Effector memory CD4-positive, alpha-beta T cell (primary cell): Measurements from ENCODE around the gene PRKRIP1.
"Not testable (repeated sequence)": the region's sequence is repeated elsewhere in the genome, so short reads cannot be mapped to it uniquely, and the experiment has no call there.

Experiments used
- DNase-seq, 3 donors: peaks; one replicate each; pipeline ENCODE4 v3.0.0-alpha.2; 2020
- H3K27ac ChIP-seq: 2 replicates; pipeline ENCODE4 v1.7.0; 2013; ENCODE audit warnings: mild to moderate bottlenecking, low read length, moderate library complexity; ENCODE audit not compliant: insufficient read depth, poor library complexity, severe bottlenecking
- H3K27me3 ChIP-seq: replicated peaks from 2 replicates; pipeline ENCODE4 v1.7.0; 2013; ENCODE audit warnings: mild to moderate bottlenecking, low read length; ENCODE audit not compliant: insufficient read depth, control insufficient read depth, poor library complexity, severe bottlenecking
- H3K36me3 ChIP-seq: 2 replicates; pipeline ENCODE4 v1.7.0; 2013; ENCODE audit warnings: mild to moderate bottlenecking, low read length, moderate library complexity; ENCODE audit not compliant: control insufficient read depth, insufficient read depth
- H3K4me1 ChIP-seq: 2 replicates; pipeline ENCODE4 v1.7.0; 2013; ENCODE audit warnings: low read length, mild to moderate bottlenecking; ENCODE audit not compliant: control insufficient read depth, insufficient read depth, poor library complexity, severe bottlenecking
- H3K4me3 ChIP-seq: 2 replicates; pipeline ENCODE4 v1.7.0; 2013; ENCODE audit warnings: low read length, low read depth, mild to moderate bottlenecking; ENCODE audit not compliant: insufficient read depth, poor library complexity, severe bottlenecking
- H3K9me3 ChIP-seq: 2 replicates; pipeline ENCODE4 v1.7.0; 2013; ENCODE audit warnings: mild to moderate bottlenecking, low read length, moderate library complexity; ENCODE audit not compliant: control insufficient read depth
- total RNA-seq, 3 donors: gene quantifications; one replicate each; lab custom pipeline; 2026; lab: John Stamatoyannopoulos, UW

The PRKRIP1 gene
- total RNA-seq = 57.4 to 84.3 (median 69.5) reads per million in 3 donors

- Histone ChIP-seq H3K36me3 (peaks cover 23% of the 10 kb centered on the region), H3K27me3 (no peaks in the 10 kb centered on the region), H3K9me3 (no peaks in the 10 kb centered on the region), H3K4me3 (peak within 1 kb of the TSS; percentile 96), H3K27ac (peak within 1 kb of the TSS; percentile 89), H3K4me1 (peaks cover 14% of the 10 kb centered on the region)
- peak; percentile 84 to 90 (median 88) for DNase-seq
Measured at GRCh38 chr7:102395873-102396709, at the start of gene PRKRIP1. Gene PRKRIP1 (plus strand): TSS chr7:102396363. CDS start chr7:102396412, 49 bp downstream.

- not testable (repeated sequence) for H3K9me3 ChIP-seq, H3K27ac ChIP-seq, H3K27me3 ChIP-seq, H3K4me1 ChIP-seq, DNase-seq, H3K36me3 ChIP-seq, H3K4me3 ChIP-seq
Measured at GRCh38 chr7:102346983-102347382, 49.2 kb upstream of the PRKRIP1 start.

GRCh38 chr7:102356344-102356743 lies 39.8 kb upstream of the PRKRIP1 start, which contains the start of gene SPDYE6:
Gene SPDYE6 (minus strand): TSS chr7:102356444. CDS start chr7:102356023, 421 bp downstream.
- DNase-seq = not testable (repeated sequence)

GRCh38 chr7:102363549-102364393 lies 32.4 kb upstream of the PRKRIP1 start:
- peak; percentile 85 to 92 (median 91) for DNase-seq
- Histone ChIP-seq H3K27ac (peak overlapping the region; percentile 71), H3K4me3 (peak overlapping the region; percentile 90)
- H3K9me3 ChIP-seq, H3K4me1 ChIP-seq, H3K36me3 ChIP-seq, H3K27me3 ChIP-seq: not testable (repeated sequence)

More at GRCh38 chr7:102356344-102356743, 39.8 kb upstream of the PRKRIP1 start, which contains the start of gene SPDYE6:
- not testable (repeated sequence) for H3K36me3 ChIP-seq, H3K9me3 ChIP-seq, H3K4me3 ChIP-seq, H3K27ac ChIP-seq, H3K27me3 ChIP-seq, H3K4me1 ChIP-seq

- Histone ChIP-seq H3K4me3 (peak overlapping the region; percentile 90), H3K27ac (peak overlapping the region; percentile 71)
- not testable (repeated sequence) for H3K9me3 ChIP-seq, H3K27me3 ChIP-seq, DNase-seq, H3K36me3 ChIP-seq, H3K4me1 ChIP-seq
Measured at GRCh38 chr7:102364394-102364886, 31.7 kb upstream of the PRKRIP1 start.

GRCh38 chr7:102365390-102365789 lies 30.8 kb upstream of the PRKRIP1 start:
- H3K4me1 ChIP-seq, H3K27ac ChIP-seq, DNase-seq, H3K27me3 ChIP-seq, H3K36me3 ChIP-seq, H3K4me3 ChIP-seq, H3K9me3 ChIP-seq: not testable (repeated sequence)

GRCh38 chr7:102370038-102370437 lies 26.1 kb upstream of the PRKRIP1 start:
- not testable (repeated sequence) for H3K9me3 ChIP-seq, H3K36me3 ChIP-seq, H3K27me3 ChIP-seq, DNase-seq, H3K27ac ChIP-seq, H3K4me1 ChIP-seq, H3K4me3 ChIP-seq

- H3K27me3 ChIP-seq, H3K9me3 ChIP-seq, H3K4me3 ChIP-seq, H3K27ac ChIP-seq, H3K36me3 ChIP-seq, H3K4me1 ChIP-seq, DNase-seq: not testable (repeated sequence)
Measured at GRCh38 chr7:102372796-102373195, 23.4 kb upstream of the PRKRIP1 start.

GRCh38 chr7:102376964-102377466 lies 19.1 kb upstream of the PRKRIP1 start:
- Histone ChIP-seq H3K4me3 (no peak overlapping the region), H3K27me3 (no peaks in the 10 kb centered on the region), H3K36me3 (peaks cover 31% of the 10 kb centered on the region), H3K4me1 (no peaks in the 10 kb centered on the region), H3K9me3 (no peaks in the 10 kb centered on the region), H3K27ac (no peak overlapping the region)
- DNase-seq = no peak
